D341Med (cell line): ENCODE results near the gene BBX.

Experiments used
- DNase-seq: peaks from one replicate; pipeline ENCODE4 v3.0.0; 2012; ENCODE audit warnings: low spot score

The BBX gene

GRCh38 chr3:107752202-107752990, 229.6 kb downstream of the BBX start:
- DNase-seq, result no peak

GRCh38 chr3:107753494-107753893, 230.7 kb downstream of the BBX start:
- DNase-seq, result peak; percentile 68

- no peak for DNase-seq
Measured at GRCh38 chr3:107753976-107754375, 231.2 kb downstream of the BBX start.

GRCh38 chr3:107756649-107757048, 233.9 kb downstream of the BBX start:
- no peak for DNase-seq

- no peak for DNase-seq
Measured at GRCh38 chr3:107757140-107757539, 234.4 kb downstream of the BBX start.

- DNase-seq, result no peak
Measured at GRCh38 chr3:107760144-107760543, 237.4 kb downstream of the BBX start.

GRCh38 chr3:107761391-107761790, 238.6 kb downstream of the BBX start:
- DNase-seq, result no peak

GRCh38 chr3:107765524-107765923, 242.8 kb downstream of the BBX start:
- DNase-seq, result no peak

GRCh38 chr3:107767897-107768605, 245.3 kb downstream of the BBX start:
- DNase-seq, result no peak

GRCh38 chr3:107769882-107770281, 247.1 kb downstream of the BBX start:
- DNase-seq, result no peak

- no peak for DNase-seq
Measured at GRCh38 chr3:107772016-107772415, 249.3 kb downstream of the BBX start.

GRCh38 chr3:107775974-107776373, 253.2 kb downstream of the BBX start:
- DNase-seq, result peak; percentile 52

- no peak for DNase-seq
Measured at GRCh38 chr3:107781253-107781652, 258.5 kb downstream of the BBX start.

GRCh38 chr3:107782054-107782453, 259.3 kb downstream of the BBX start:
- DNase-seq, result no peak

- no peak for DNase-seq
Measured at GRCh38 chr3:107790612-107791011, 267.9 kb downstream of the BBX start.

- DNase-seq, result no peak
Measured at GRCh38 chr3:107791027-107791426, 268.3 kb downstream of the BBX start.

- no peak for DNase-seq
Measured at GRCh38 chr3:107791450-107791849, 268.7 kb downstream of the BBX start.

- DNase-seq, result peak; percentile 30
Measured at GRCh38 chr3:107794664-107795443, 272.1 kb downstream of the BBX start.

- no peak for DNase-seq
Measured at GRCh38 chr3:107795514-107796094, 272.8 kb downstream of the BBX start.

- no peak for DNase-seq
Measured at GRCh38 chr3:107796791-107797190, 274.0 kb downstream of the BBX start.

- DNase-seq, result no peak
Measured at GRCh38 chr3:107797586-107797985, 274.8 kb downstream of the BBX start.

- no peak for DNase-seq
Measured at GRCh38 chr3:107798381-107798780, 275.6 kb downstream of the BBX start.
